Kidney epithelial cell (primary cell): ENCODE data around the gene HYPK. TPM values are rescaled to one million over a fixed set of nuclear protein-coding genes. Genes with fewer than 3 reads are reported as not detected.
"Not testable (repeated sequence)": the region's sequence is repeated elsewhere in the genome, so short reads cannot be mapped to it uniquely, and the experiment has no call there.

Experiments
- DNase-seq: peaks from one replicate; pipeline ENCODE4 v3.0.0-alpha.2; 2010; ENCODE audit warnings: low read depth
- H3K27me3 ChIP-seq: 2 replicates; pipeline ENCODE4 v1.6.0; 2011; ENCODE audit warnings: low read length; ENCODE audit not compliant: control insufficient read depth, insufficient read depth
- H3K36me3 ChIP-seq: 2 replicates; pipeline ENCODE4 v1.5.1; 2011; ENCODE audit warnings: low read length; ENCODE audit not compliant: control insufficient read depth, insufficient read depth
- H3K4me3 ChIP-seq: 2 replicates; pipeline ENCODE4 v1.5.1; 2011; ENCODE audit warnings: low read depth, mild to moderate bottlenecking, control low read depth, low read length
- CTCF ChIP-seq: IDR thresholded peaks from 2 replicates; pipeline ENCODE4 v1.5.1; 2011; ENCODE audit warnings: mild to moderate bottlenecking, moderate library complexity, low read length, control low read depth, inconsistent platforms; ENCODE audit not compliant: insufficient read depth, poor library complexity, severe bottlenecking
- total RNA-seq: library from RNA; depleted of rRNA; stranded (reverse); fragments of >200 nt; gene quantifications from 2 replicates; pipeline ENCODE4 v1.2.3, GENCODE V29; 2015

HYPK gene
- total RNA-seq, 1 donor from 2014 or later: 8.1 TPM

- H3K4me3 ChIP-seq: no peak overlapping the region
- no peaks in the 10 kb centered on the region for H3K27me3 ChIP-seq
- DNase-seq: no peak
- no peak for TF ChIP-seq CTCF
- H3K36me3 ChIP-seq: peaks cover 11% of the 10 kb centered on the region
Measured at GRCh38 chr15:43796566-43796965, 3.8 kb upstream of the HYPK start.

GRCh38 chr15:43799209-43799944, 1.0 kb upstream of the HYPK start:
- DNase-seq: no peak
- Histone ChIP-seq H3K4me3 (no peak overlapping the region), H3K27me3 (no peaks in the 10 kb centered on the region), H3K36me3 (peaks cover 11% of the 10 kb centered on the region)
- no peak for TF ChIP-seq CTCF

GRCh38 chr15:43799945-43800285, 484 bp upstream of the HYPK start, which contains the start of gene SERINC4:
SERINC4 (minus strand) TSS chr15:43800220; CDS start chr15:43799986, 234 bp downstream.
- H3K27me3 ChIP-seq: no peaks in the 10 kb centered on the region
- DNase-seq: no peak
- peak within 1 kb of the TSS; percentile 98 for H3K4me3 ChIP-seq
- TF ChIP-seq CTCF: no peak
- H3K36me3 ChIP-seq: peaks cover 11% of the 10 kb centered on the region

GRCh38 chr15:43802676-43803075, 2.3 kb downstream of the HYPK start:
- not testable (repeated sequence) for H3K27me3 ChIP-seq, H3K4me3 ChIP-seq, H3K36me3 ChIP-seq, DNase-seq

- DNase-seq: no peak
- peaks cover 1% of the 10 kb centered on the region for H3K36me3 ChIP-seq
- no peak overlapping the region for H3K4me3 ChIP-seq
- no peak for TF ChIP-seq CTCF
- H3K27me3 ChIP-seq: no peaks in the 10 kb centered on the region
Measured at GRCh38 chr15:43808435-43808950, 8.1 kb downstream of the HYPK start.

GRCh38 chr15:43808960-43809678, 8.7 kb downstream of the HYPK start:
- Histone ChIP-seq H3K27me3 (no peaks in the 10 kb centered on the region), H3K36me3 (peaks cover 1% of the 10 kb centered on the region), H3K4me3 (no peak overlapping the region)
- no peak for TF ChIP-seq CTCF
- DNase-seq: no peak

- not testable (repeated sequence) for H3K4me3 ChIP-seq, H3K36me3 ChIP-seq
Measured at GRCh38 chr15:43815064-43815463, 14.7 kb downstream of the HYPK start.

More at GRCh38 chr15:43815064-43815463, 14.7 kb downstream of the HYPK start:
- not testable (repeated sequence) for H3K27me3 ChIP-seq, DNase-seq
